OCI-LY3 (cell line): ENCODE measurements around the gene PPP1R12B.
"Not testable (repeated sequence)": the region's sequence is repeated elsewhere in the genome, so short reads cannot be mapped to it uniquely, and the experiment has no call there.

ENCODE experiments used
- H2AFZ ChIP-seq: fragments of 200-600, 300-600 bp; shearing (Covaris generic); 2 replicates; pipeline ENCODE4 v1.6.0; 2014; ENCODE audit warnings: antibody characterized with exemption, low read depth, low read length
- H3K27ac ChIP-seq: fragments of 200-600, 300-600 bp; sonication (generic); 2 replicates; pipeline ENCODE4 v1.5.1; 2014; ENCODE audit warnings: mild to moderate bottlenecking, low read length, moderate library complexity, mixed read lengths
- H3K27me3 ChIP-seq: fragments of 200-600, 300-600 bp; sonication (generic); 2 replicates; pipeline ENCODE4 v1.6.1; 2014; ENCODE audit warnings: low read depth, low read length, mixed read lengths
- H3K36me3 ChIP-seq: fragments of 200-600, 300-600 bp; sonication (generic); replicated peaks from 2 replicates; pipeline ENCODE3; 2014; ENCODE audit warnings: low read depth, low read length, mixed read lengths
- H3K4me1 ChIP-seq: fragments of 300-600, 200-600 bp; sonication (generic); 2 replicates; pipeline ENCODE4 v1.6.1; 2014; ENCODE audit warnings: low read length, mixed read lengths
- H3K4me2 ChIP-seq: fragments of 200-600, 300-600 bp; sonication (generic); 2 replicates; pipeline ENCODE4 v1.6.1; 2014; ENCODE audit warnings: low read length, mixed read lengths
- H3K4me3 ChIP-seq: fragments of 300-600, 200-600 bp; sonication (generic); 2 replicates; pipeline ENCODE4 v1.5.1; 2014; ENCODE audit warnings: antibody characterized with exemption, mild to moderate bottlenecking, low read length, moderate library complexity
- H3K79me2 ChIP-seq: fragments of 300-600, 200-600 bp; shearing (Covaris generic); 2 replicates; pipeline ENCODE4 v1.6.1; 2014; ENCODE audit warnings: mild to moderate bottlenecking, low read length, mixed read lengths
- H3K9ac ChIP-seq: fragments of 300-600, 200-600 bp; shearing (Covaris generic); 2 replicates; pipeline ENCODE4 v1.6.0; 2014; ENCODE audit warnings: mild to moderate bottlenecking, low read length, moderate library complexity
- H3K9me3 ChIP-seq: fragments of 200-600, 300-600 bp; shearing (Covaris generic); 2 replicates; pipeline ENCODE4 v1.6.1; 2014; ENCODE audit warnings: low read length, mixed read lengths; ENCODE audit not compliant: insufficient read depth
- H4K20me1 ChIP-seq: fragments of 200-600, 300-600 bp; sonication (generic); 2 replicates; pipeline ENCODE4 v1.6.1; 2016; ENCODE audit warnings: low read length, mixed read lengths; ENCODE audit not compliant: insufficient read depth
- CTCF ChIP-seq: fragments of 200-600, 300-600 bp; sonication (generic); IDR thresholded peaks from 2 replicates; pipeline ENCODE4 v1.5.1; 2014; ENCODE audit warnings: antibody characterized with exemption, low read length, low read depth
- EZH2phosphoT487 ChIP-seq: fragments of 200-600 bp; shearing (Covaris generic); IDR thresholded peaks from 2 replicates; pipeline ENCODE4 v1.6.1; 2018; ENCODE audit warnings: antibody characterized with exemption, mixed run types, low read depth

The PPP1R12B gene

GRCh38 chr1:202374099-202374498 lies 25.6 kb downstream of the PPP1R12B start:
- H3K27ac ChIP-seq = no peak overlapping the region
- no peak overlapping the region for H2AFZ ChIP-seq
- H3K36me3 ChIP-seq = no peaks in the 10 kb centered on the region
- no peak overlapping the region for H3K9ac ChIP-seq
- TF ChIP-seq EZH2phosphoT487 (no peak), CTCF (no peak)
- H3K4me3 ChIP-seq = no peak overlapping the region
- H3K79me2 ChIP-seq = no peaks in the 10 kb centered on the region
- H3K9me3 ChIP-seq = no peaks in the 10 kb centered on the region
- peaks cover 11% of the 10 kb centered on the region for H3K4me1 ChIP-seq
- H3K4me2 ChIP-seq = no peak overlapping the region
- H3K27me3 ChIP-seq = no peaks in the 10 kb centered on the region
- H4K20me1 ChIP-seq = no peaks in the 10 kb centered on the region

GRCh38 chr1:202375175-202375574 lies 26.7 kb downstream of the PPP1R12B start:
- H3K27ac ChIP-seq = not testable (repeated sequence)

GRCh38 chr1:202376247-202376646 lies 27.7 kb downstream of the PPP1R12B start:
- no peak overlapping the region for H3K4me2 ChIP-seq
- no peak overlapping the region for H3K27ac ChIP-seq

More at GRCh38 chr1:202375175-202375574, 26.7 kb downstream of the PPP1R12B start:
- H3K79me2 ChIP-seq, H3K36me3 ChIP-seq, H3K27me3 ChIP-seq, H3K4me3 ChIP-seq, H2AFZ ChIP-seq, H3K9ac ChIP-seq, H4K20me1 ChIP-seq, H3K9me3 ChIP-seq: not testable (repeated sequence)
- peak overlapping the region; percentile 21; the same call in 1 of the 2 replicates for H3K4me2 ChIP-seq
- peaks cover 11% of the 10 kb centered on the region for H3K4me1 ChIP-seq

GRCh38 chr1:202379884-202380529 lies 31.5 kb downstream of the PPP1R12B start:
- H3K9ac ChIP-seq, H3K36me3 ChIP-seq, H2AFZ ChIP-seq, H3K9me3 ChIP-seq, H3K27me3 ChIP-seq, H3K4me2 ChIP-seq, H3K4me1 ChIP-seq, H4K20me1 ChIP-seq, H3K4me3 ChIP-seq, H3K79me2 ChIP-seq, H3K27ac ChIP-seq: not testable (repeated sequence)

More at GRCh38 chr1:202376247-202376646, 27.7 kb downstream of the PPP1R12B start:
- Histone ChIP-seq H3K9me3 (no peaks in the 10 kb centered on the region), H3K79me2 (no peaks in the 10 kb centered on the region), H3K4me3 (no peak overlapping the region), H3K36me3 (no peaks in the 10 kb centered on the region), H3K9ac (no peak overlapping the region), H3K27me3 (no peaks in the 10 kb centered on the region), H2AFZ (no peak overlapping the region), H4K20me1 (no peaks in the 10 kb centered on the region), H3K4me1 (peaks cover 11% of the 10 kb centered on the region)
- TF ChIP-seq EZH2phosphoT487 (no peak), CTCF (no peak)

- H3K9ac ChIP-seq, H3K4me3 ChIP-seq, H2AFZ ChIP-seq: not testable (repeated sequence)
Measured at GRCh38 chr1:202380535-202380934, 32.0 kb downstream of the PPP1R12B start.

GRCh38 chr1:202381867-202382266 lies 33.4 kb downstream of the PPP1R12B start:
- H3K79me2 ChIP-seq, H3K9ac ChIP-seq, H3K4me3 ChIP-seq, H3K36me3 ChIP-seq, H3K4me2 ChIP-seq, H3K27me3 ChIP-seq, H3K9me3 ChIP-seq, H3K27ac ChIP-seq, H3K4me1 ChIP-seq, H2AFZ ChIP-seq, H4K20me1 ChIP-seq: not testable (repeated sequence)

More at GRCh38 chr1:202380535-202380934, 32.0 kb downstream of the PPP1R12B start:
- not testable (repeated sequence) for H4K20me1 ChIP-seq, H3K27me3 ChIP-seq, H3K79me2 ChIP-seq, H3K4me1 ChIP-seq, H3K27ac ChIP-seq, H3K4me2 ChIP-seq, H3K36me3 ChIP-seq, H3K9me3 ChIP-seq

GRCh38 chr1:202395831-202396230 lies 47.3 kb downstream of the PPP1R12B start:
- not testable (repeated sequence) for H4K20me1 ChIP-seq, H3K27ac ChIP-seq, H3K4me1 ChIP-seq, H3K9me3 ChIP-seq, H3K4me2 ChIP-seq, H3K36me3 ChIP-seq, H3K9ac ChIP-seq, H3K79me2 ChIP-seq, H3K27me3 ChIP-seq, H3K4me3 ChIP-seq, H2AFZ ChIP-seq
